B cell (primary cell): Measurements from ENCODE around the gene ADCY2. TPM values are rescaled to one million over a fixed set of nuclear protein-coding genes. Genes with fewer than 3 reads are reported as not detected.

Experiments used
- ATAC-seq: fragments of 200-7000 bp; cut with Tn5 transposase; one replicate; pipeline ENCODE4 v1.10.0; 2021; ENCODE audit warnings: low read depth, mild to moderate bottlenecking, moderate number of reproducible peaks, moderate library complexity
- CTCF ChIA-PET: fragments of 350-600 bp; sonication (Branson Sonifier 250); formaldehyde crosslinking; loops from one replicate; lab custom pipeline; 2021; ENCODE audit warnings: antibody characterized with exemption, inconsistent platforms; lab: Charles Lee
- POLR2A ChIA-PET: fragments of 350-600 bp; sonication (Branson Sonifier 250); formaldehyde crosslinking; loops from one replicate; lab custom pipeline; 2021; ENCODE audit warnings: antibody characterized with exemption; lab: Charles Lee
- DNase-seq: peaks from one replicate; pipeline ENCODE4 v3.0.0; 2013
- H2AFZ ChIP-seq: 2 replicates; pipeline ENCODE4 v1.6.1; 2012; ENCODE audit warnings: mild to moderate bottlenecking, low read depth, low read length; ENCODE audit not compliant: insufficient read depth, poor library complexity, severe bottlenecking
- H3K27ac ChIP-seq, 2 donors: 1 replicate in 1 of 2; 2 replicates in 1 of 2; pipeline ENCODE4 v1.5.1; 2012 to 2013; ENCODE audit warnings: low read length in 2 of 2, mild to moderate bottlenecking in 2 of 2, moderate library complexity in 1 of 2
- H3K27me3 ChIP-seq, 4 experiments: fragments of 200-600 bp in 1 of 4; sonication (generic) in 1 of 4; replicated peaks in 1 of 4; 1 replicate in 2 of 4; 2 replicates in 2 of 4; pipeline versions ENCODE4 v1.6.1 to v1.7.0; 2013 to 2016; ENCODE audit warnings: low read length in 3 of 4, mild to moderate bottlenecking in 2 of 4, mixed read lengths in 1 of 4, moderate library complexity in 1 of 4; ENCODE audit not compliant: insufficient read depth in 4 of 4, control insufficient read depth in 3 of 4; ENCODE audit errors: control extremely low read depth in 1 of 4
- H3K36me3 ChIP-seq, 2 experiments: replicated peaks in 1 of 2; 1 replicate in 1 of 2; 2 replicates in 1 of 2; pipeline versions ENCODE4 v1.6.1 to v1.7.1; 2013; ENCODE audit warnings: low read length in 1 of 2; ENCODE audit not compliant: insufficient read depth in 2 of 2, control insufficient read depth in 1 of 2; ENCODE audit errors: control extremely low read depth in 1 of 2, extremely low read depth in 1 of 2
- H3K4me1 ChIP-seq, 2 donors: fragments of 200-600 bp in 1 of 2; sonication (generic) in 1 of 2; 1 replicate in 1 of 2; 2 replicates in 1 of 2; pipeline versions ENCODE4 v1.5.1 to v1.6.1; 2013 to 2017; ENCODE audit warnings: low read length in 2 of 2; ENCODE audit not compliant: control insufficient read depth in 2 of 2, insufficient read depth in 2 of 2
- H3K4me2 ChIP-seq: replicated peaks from 2 replicates; pipeline ENCODE3; 2012; ENCODE audit warnings: mild to moderate bottlenecking, low read depth, low read length; ENCODE audit not compliant: poor library complexity, severe bottlenecking
- H3K4me3 ChIP-seq, 5 experiments: fragments of 200-600 bp in 1 of 5; sonication (generic) in 1 of 5; 1 replicate in 3 of 5; 2 replicates in 2 of 5; pipeline versions ENCODE4 v1.5.1 to v1.7.0; 2011 to 2016; ENCODE audit warnings: low read length in 4 of 5, mild to moderate bottlenecking in 4 of 5, low read depth in 2 of 5, control low read depth in 1 of 5, moderate library complexity in 1 of 5; ENCODE audit not compliant: insufficient read depth in 1 of 5; ENCODE audit errors: control extremely low read depth in 1 of 5, extremely low read depth in 1 of 5
- H3K79me2 ChIP-seq: fragments of 200-600 bp; sonication (generic); one replicate; pipeline ENCODE4 v1.6.0; 2016; ENCODE audit warnings: low read length; ENCODE audit not compliant: control insufficient read depth, insufficient read depth
- H3K9ac ChIP-seq: fragments of 200-600 bp; sonication (generic); 2 replicates; pipeline ENCODE4 v1.6.1; 2017; ENCODE audit warnings: mild to moderate bottlenecking, low read length, moderate library complexity
- H3K9me3 ChIP-seq, 3 donors: one replicate each; pipeline versions ENCODE4 v1.6.1 to v1.7.1; 2013; ENCODE audit warnings: low read length in 2 of 3; ENCODE audit not compliant: control insufficient read depth in 2 of 3, insufficient read depth in 1 of 3; ENCODE audit errors: control extremely low read depth in 1 of 3
- H4K20me1 ChIP-seq: 2 replicates; pipeline ENCODE4 v1.6.0; 2012; ENCODE audit warnings: mild to moderate bottlenecking, low read length; ENCODE audit not compliant: insufficient read depth, control insufficient read depth, poor library complexity, severe bottlenecking
- H3K27ac Mint-ChIP-seq: one replicate; pipeline ENCODE4 v1.8.0; 2021; ENCODE audit warnings: mixed read lengths
- H3K27me3 Mint-ChIP-seq: one replicate; pipeline ENCODE4 v1.8.0; 2021; ENCODE audit warnings: mixed read lengths
- H3K4me1 Mint-ChIP-seq: one replicate; pipeline ENCODE4 v1.8.0; 2021; ENCODE audit warnings: mixed read lengths
- H3K4me3 Mint-ChIP-seq: one replicate; pipeline ENCODE4 v1.8.0; 2021; ENCODE audit warnings: mixed read lengths
- H3K9me3 Mint-ChIP-seq: one replicate; pipeline ENCODE4 v1.8.0; 2022; ENCODE audit warnings: mixed read lengths; ENCODE audit not compliant: insufficient read depth
- EZH2 ChIP-seq: IDR thresholded peaks from 2 replicates; pipeline ENCODE4 v1.6.1; 2012; ENCODE audit warnings: borderline replicate concordance, low read depth, mild to moderate bottlenecking, moderate library complexity, low read length; ENCODE audit not compliant: insufficient read depth, poor library complexity, severe bottlenecking
- WGBS: methylation state at CpG from one replicate; pipeline ENCODE4 v1.1.5; 2013; ENCODE audit warnings: missing lambda C conversion rate; ENCODE audit not compliant: insufficient coverage; 5-methylcytosine and 5-hydroxymethylcytosine counted together
- intact Hi-C: fragments of 100-400 bp; cut with micrococcal nuclease; formaldehyde crosslinking; loops from one replicate; pipeline ENCODE4 v1.10.0; 2022
- polyA plus RNA-seq: library from polyadenylated mRNA; depleted of rRNA; stranded (reverse); fragments of >200 nt; gene quantifications from 2 replicates; pipeline ENCODE4 v1.2.3, GENCODE V29; 2012
- total RNA-seq, 2 donors: library from RNA; stranded (reverse); fragments of 120-200 nt in 1 of 2; gene quantifications; 1 replicate in 1 of 2; 2 replicates in 1 of 2; pipeline versions ENCODE4 v1.2.3 to v1.2.4, GENCODE V29; 2013 to 2022
- TF ChIP-seq, protein P1 (sequence below): fragments of 200-600 bp; IDR thresholded peaks from one replicate; pipeline ENCODE4 v1.8.0; 2022; ENCODE audit warnings: antibody characterized with exemption, mild to moderate bottlenecking

The ADCY2 gene
- total and polyA plus RNA-seq, 2 donors (not counting 1 experiment from before 2014, with no cell fraction given) = not detected

DNA sequence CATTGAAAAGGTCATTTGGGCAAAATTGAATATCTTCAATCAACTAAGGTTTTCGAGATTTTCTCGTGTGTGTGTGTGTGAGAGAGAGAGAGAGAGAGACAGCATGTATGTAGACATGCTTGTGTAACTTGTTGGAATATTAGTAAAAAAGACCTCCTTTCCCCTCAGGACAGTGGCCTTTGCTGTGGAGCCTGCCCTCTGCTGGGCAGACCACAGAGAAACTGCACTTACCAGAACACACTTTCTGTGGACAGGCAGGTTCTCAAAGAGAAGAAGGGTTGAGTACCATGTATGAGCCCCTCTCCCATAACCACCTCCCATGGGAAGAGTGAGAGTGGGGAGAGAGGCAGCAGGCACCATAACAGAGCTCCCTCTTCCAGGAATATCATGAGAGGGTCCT, 409.4 kb downstream of the ADCY2 start:
- Mint-ChIP-seq H3K27ac (no peak overlapping the region), H3K9me3 (no peaks in the 10 kb centered on the region), H3K4me1 (no peaks in the 10 kb centered on the region), H3K4me3 (no peak overlapping the region), H3K27me3 (peaks cover 3% of the 10 kb centered on the region)
- no peaks in the 10 kb centered on the region for H3K79me2 ChIP-seq
- no peak overlapping the region for H3K27ac ChIP-seq
- H2AFZ ChIP-seq = no peak overlapping the region
- no peak overlapping the region for H3K9ac ChIP-seq
- no peaks in the 10 kb centered on the region for H3K9me3 ChIP-seq
- no peak overlapping the region for H3K4me3 ChIP-seq
- H3K4me1 ChIP-seq = no peaks in the 10 kb centered on the region
- H4K20me1 ChIP-seq = no peaks in the 10 kb centered on the region
- intact Hi-C loops = no loop called here
- CTCF ChIA-PET = no interaction called here
- ATAC-seq = no peak
- no peaks in the 10 kb centered on the region for H3K36me3 ChIP-seq
- no CpG with 5 or more reads among the region's 2 CpGs for WGBS
- POLR2A ChIA-PET = no interaction called here
- no peaks in the 10 kb centered on the region for H3K27me3 ChIP-seq
- no peak for DNase-seq
- H3K4me2 ChIP-seq = no peak overlapping the region
- TF ChIP-seq EZH2 = no peak
- TF ChIP-seq, protein P1, sequence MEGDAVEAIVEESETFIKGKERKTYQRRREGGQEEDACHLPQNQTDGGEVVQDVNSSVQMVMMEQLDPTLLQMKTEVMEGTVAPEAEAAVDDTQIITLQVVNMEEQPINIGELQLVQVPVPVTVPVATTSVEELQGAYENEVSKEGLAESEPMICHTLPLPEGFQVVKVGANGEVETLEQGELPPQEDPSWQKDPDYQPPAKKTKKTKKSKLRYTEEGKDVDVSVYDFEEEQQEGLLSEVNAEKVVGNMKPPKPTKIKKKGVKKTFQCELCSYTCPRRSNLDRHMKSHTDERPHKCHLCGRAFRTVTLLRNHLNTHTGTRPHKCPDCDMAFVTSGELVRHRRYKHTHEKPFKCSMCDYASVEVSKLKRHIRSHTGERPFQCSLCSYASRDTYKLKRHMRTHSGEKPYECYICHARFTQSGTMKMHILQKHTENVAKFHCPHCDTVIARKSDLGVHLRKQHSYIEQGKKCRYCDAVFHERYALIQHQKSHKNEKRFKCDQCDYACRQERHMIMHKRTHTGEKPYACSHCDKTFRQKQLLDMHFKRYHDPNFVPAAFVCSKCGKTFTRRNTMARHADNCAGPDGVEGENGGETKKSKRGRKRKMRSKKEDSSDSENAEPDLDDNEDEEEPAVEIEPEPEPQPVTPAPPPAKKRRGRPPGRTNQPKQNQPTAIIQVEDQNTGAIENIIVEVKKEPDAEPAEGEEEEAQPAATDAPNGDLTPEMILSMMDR = no peak

DNA sequence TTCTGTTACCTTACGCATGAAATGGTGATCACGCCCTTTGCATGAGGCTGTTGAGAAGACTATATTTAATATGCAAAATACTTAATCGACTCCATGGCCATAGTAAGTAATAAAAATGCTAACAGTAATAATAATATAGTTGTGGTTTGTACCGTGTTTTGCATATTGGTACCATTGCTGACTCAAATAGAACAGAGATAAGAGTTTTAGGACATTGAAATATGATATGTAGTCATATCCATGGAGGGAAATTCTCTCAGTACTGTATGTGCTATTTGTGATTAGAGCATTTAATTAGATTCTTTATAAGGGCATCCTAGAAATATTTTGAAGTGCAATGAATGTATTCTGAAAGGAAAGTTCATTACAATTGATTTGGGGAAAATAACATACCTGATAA, 413.1 kb downstream of the ADCY2 start:
- ChIA-PET CTCF (no interaction called here), POLR2A (no interaction called here)
- no CpG with 5 or more reads among the region's 4 CpGs for WGBS

More for the DNA sequence above, 413.1 kb downstream of the ADCY2 start:
- no peak overlapping the region for H3K27ac Mint-ChIP-seq
- no peak overlapping the region for H3K4me3 ChIP-seq
- H3K27ac ChIP-seq = no peak overlapping the region
- H3K79me2 ChIP-seq = no peaks in the 10 kb centered on the region
- H2AFZ ChIP-seq = no peak overlapping the region
- no peak overlapping the region for H3K9ac ChIP-seq
- DNase-seq = no peak
- H3K9me3 Mint-ChIP-seq = no peaks in the 10 kb centered on the region
- H3K4me3 Mint-ChIP-seq = no peak overlapping the region
- no peak overlapping the region for H3K4me2 ChIP-seq
- no peaks in the 10 kb centered on the region for H3K4me1 Mint-ChIP-seq
- H3K27me3 ChIP-seq = peaks cover 0 to 7% (median 3%) of the 10 kb centered on the region in 4 experiments
- ATAC-seq = no peak
- no peaks in the 10 kb centered on the region for H3K4me1 ChIP-seq
- no peak for TF ChIP-seq EZH2
- TF ChIP-seq, protein P1 = no peak
- intact Hi-C loops = no loop called here
- peaks cover 26% of the 10 kb centered on the region for H3K27me3 Mint-ChIP-seq
- no peaks in the 10 kb centered on the region for H3K36me3 ChIP-seq
- no peaks in the 10 kb centered on the region for H3K9me3 ChIP-seq
- no peaks in the 10 kb centered on the region for H4K20me1 ChIP-seq
